ENCODE results near the gene C5.

DNA sequence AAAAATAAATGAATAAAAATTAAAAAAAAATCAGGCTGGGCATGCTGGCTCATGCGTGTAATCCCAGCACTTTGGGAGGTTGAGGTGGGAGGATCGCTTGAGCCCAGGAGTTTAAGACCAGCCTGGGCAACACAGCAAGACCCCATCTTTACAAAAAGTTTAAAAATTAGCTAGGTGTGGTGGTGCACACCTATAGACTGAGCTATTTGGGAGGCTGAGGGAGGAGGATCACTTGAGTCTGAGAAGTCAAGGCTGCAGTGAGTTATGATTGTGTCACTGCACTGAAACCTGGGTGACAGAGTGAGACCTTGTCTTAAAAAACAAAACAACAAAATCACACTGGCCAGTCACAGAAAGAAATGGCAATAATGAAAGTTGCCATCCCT is 21.3 kb upstream of the C5 start:
- TF ChIP-seq, protein P1, sequence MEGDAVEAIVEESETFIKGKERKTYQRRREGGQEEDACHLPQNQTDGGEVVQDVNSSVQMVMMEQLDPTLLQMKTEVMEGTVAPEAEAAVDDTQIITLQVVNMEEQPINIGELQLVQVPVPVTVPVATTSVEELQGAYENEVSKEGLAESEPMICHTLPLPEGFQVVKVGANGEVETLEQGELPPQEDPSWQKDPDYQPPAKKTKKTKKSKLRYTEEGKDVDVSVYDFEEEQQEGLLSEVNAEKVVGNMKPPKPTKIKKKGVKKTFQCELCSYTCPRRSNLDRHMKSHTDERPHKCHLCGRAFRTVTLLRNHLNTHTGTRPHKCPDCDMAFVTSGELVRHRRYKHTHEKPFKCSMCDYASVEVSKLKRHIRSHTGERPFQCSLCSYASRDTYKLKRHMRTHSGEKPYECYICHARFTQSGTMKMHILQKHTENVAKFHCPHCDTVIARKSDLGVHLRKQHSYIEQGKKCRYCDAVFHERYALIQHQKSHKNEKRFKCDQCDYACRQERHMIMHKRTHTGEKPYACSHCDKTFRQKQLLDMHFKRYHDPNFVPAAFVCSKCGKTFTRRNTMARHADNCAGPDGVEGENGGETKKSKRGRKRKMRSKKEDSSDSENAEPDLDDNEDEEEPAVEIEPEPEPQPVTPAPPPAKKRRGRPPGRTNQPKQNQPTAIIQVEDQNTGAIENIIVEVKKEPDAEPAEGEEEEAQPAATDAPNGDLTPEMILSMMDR (IDR thresholded peaks at IDR 0.05): no peak
- no peak for TF ChIP-seq POLR2A (IDR thresholded peaks at IDR 0.05)
